K562 (cell line): Measurements from ENCODE around the gene SLC35E3. TPM values are rescaled to one million over a fixed set of nuclear protein-coding genes. Genes with fewer than 3 reads are reported as not detected.

Experiments
- BHLHE40 ChIP-seq: IDR thresholded peaks from 2 replicates; pipeline ENCODE4 v1.6.1; 2011; ENCODE audit warnings: low read length, improper control_type of control experiment
- BRD9 ChIP-seq: fragments of 450-650 bp; IDR thresholded peaks from 2 replicates; pipeline ENCODE4 v1.6.1; 2018; ENCODE audit warnings: low read depth; ENCODE audit not compliant: partially characterized antibody
- CREM ChIP-seq: IDR thresholded peaks from 2 replicates; pipeline ENCODE4 v1.6.1; 2014; ENCODE audit warnings: antibody characterized with exemption, low read depth
- FOXO4 ChIP-seq: fragments of 450-650 bp; formaldehyde crosslinking; IDR thresholded peaks from 2 replicates; pipeline ENCODE4 v1.4.0; 2020; ENCODE audit warnings: mild to moderate bottlenecking, moderate library complexity
- ID3 ChIP-seq, 2 experiments: fragments of 250-450 bp in 1 of 2; fragments of 450-650 bp in 1 of 2; sonication (Bioruptor Pico) in 1 of 2; IDR thresholded peaks; 2 replicates each; pipeline versions ENCODE4 v1.6.1 to v1.8.0; 2016 to 2021; ENCODE audit warnings: mild to moderate bottlenecking in 2 of 2, moderate library complexity in 2 of 2, missing compliant biosample characterization in 1 of 2, missing genetic modification characterization in 1 of 2
- POLR3A ChIP-seq: IDR thresholded peaks from 2 replicates; pipeline ENCODE4 v1.6.1; 2011; ENCODE audit warnings: borderline replicate concordance, mild to moderate bottlenecking, moderate library complexity; ENCODE audit not compliant: insufficient read length, insufficient read depth; ENCODE audit errors: extremely low read depth
- RBFOX2 ChIP-seq: fragments of 200-400 bp; formaldehyde crosslinking; IDR thresholded peaks from 2 replicates; pipeline ENCODE4 v1.6.1; 2017; ENCODE audit warnings: low read depth, mild to moderate bottlenecking, low read length, moderate library complexity
- RCOR1 ChIP-seq, 2 experiments: IDR thresholded peaks; 2 replicates each; pipeline ENCODE4 v1.6.1; 2012; ENCODE audit warnings: low read depth in 2 of 2, low read length in 2 of 2, borderline replicate concordance in 1 of 2, improper control_type of control experiment in 1 of 2
- RNF2 ChIP-seq: sonication (generic); IDR thresholded peaks from 2 replicates; pipeline ENCODE4 v1.6.1; 2016
- SMAD2 ChIP-seq: fragments of 150-350 bp; IDR thresholded peaks from 2 replicates; pipeline ENCODE4 v1.6.1; 2014; ENCODE audit warnings: low read depth, mild to moderate bottlenecking, low read length
- SUPT5H ChIP-seq: fragments of 450-650 bp; IDR thresholded peaks from 2 replicates; pipeline ENCODE4 v1.6.1; 2016
- TARDBP ChIP-seq: fragments of 450-650 bp; IDR thresholded peaks from 2 replicates; pipeline ENCODE4 v1.6.1; 2016
- YY1 ChIP-seq, 3 experiments: IDR thresholded peaks; 2 replicates each; pipeline ENCODE4 v1.6.1; 2011; ENCODE audit warnings: low read length in 2 of 3, mild to moderate bottlenecking in 2 of 3, moderate library complexity in 2 of 3, borderline replicate concordance in 1 of 3, control low read depth in 1 of 3, low read depth in 1 of 3; ENCODE audit not compliant: insufficient read depth in 3 of 3, insufficient replicate concordance in 2 of 3, control insufficient read depth in 1 of 3, insufficient read length in 1 of 3; ENCODE audit errors: extremely low read depth in 1 of 3
- ZNF239 ChIP-seq: fragments of 250-450 bp; sonication (Bioruptor Pico); IDR thresholded peaks from 2 replicates; pipeline ENCODE4 v1.4.0; 2020; ENCODE audit warnings: mild to moderate bottlenecking
- ZNF407 ChIP-seq: fragments of 450-650 bp; IDR thresholded peaks from 2 replicates; pipeline ENCODE4 v1.6.1; 2016; ENCODE audit warnings: low read depth
- ZNF511 ChIP-seq: sonication (generic); formaldehyde crosslinking; IDR thresholded peaks from 2 replicates; pipeline ENCODE4 v1.8.0; 2022; ENCODE audit warnings: mild to moderate bottlenecking, missing genetic modification reagents
- polyA plus RNA-seq, 8 experiments: library from polyadenylated mRNA; depleted of rRNA in 4 of 8; stranded (reverse) in 5 of 8; unstranded in 3 of 8; fragments of >200 nt; fragmentation: Nextera tagmentation in 2 of 8; fragmentation: Illumina TruSeq in 1 of 8; extraction: Ambion mirVana in 2 of 8; extraction: Trizol in 1 of 8; gene quantifications; 2 replicates each; pipeline versions ENCODE4 v1.2.1 to v1.2.3, GENCODE V29; 2011 to 2014; ENCODE audit warnings: inconsistent platforms in 1 of 8, missing spikeins in 1 of 8
- total RNA-seq, 7 experiments: library from RNA; depleted of rRNA in 6 of 7; stranded (reverse); fragments of >200 nt in 6 of 7; fragmentation: Illumina TruSeq in 2 of 7; extraction: Trizol in 2 of 7; gene quantifications; 2 replicates each; pipeline versions ENCODE4 v1.2.1 to v1.2.3, GENCODE V29; 2011 to 2021; ENCODE audit warnings: low replicate concordance in 1 of 7

The SLC35E3 gene
- total and polyA plus RNA-seq, 9 of the 15 experiments (the other 6 are each of a cell fraction or from before 2014, with no cell fraction given) = 1.2 to 5.9 (median 3.8) TPM

- TF ChIP-seq ZNF511 (CRISPR knock-in tag) (no peak), RNF2 (no peak), RCOR1 (IDR thresholded peaks at IDR 0.05; ENCODE audit: borderline replicate concordance in 1 of 2, low read depth in 2 of 2, low read length in 2 of 2) (0 out of 4 replicates have a peak, but pooled peaks of 1 of the 2 experiments have one; percentile 18), TARDBP (no peak), BRD9 (no peak), SUPT5H (peak; percentile 4; the same call in 1 of the 2 replicates), ZNF407 (no peak), POLR3A (no peak), YY1 (IDR thresholded peaks at IDR 0.05; ENCODE audit: borderline replicate concordance in 1 of 3, control insufficient read depth in 1 of 3, extremely low read depth in 1 of 3, insufficient read depth in 3 of 3, insufficient read length in 1 of 3, insufficient replicate concordance in 2 of 3, low read depth in 1 of 3, low read length in 2 of 3) (no peak), ID3 (CRISPR knock-in tag; IDR thresholded peaks at IDR 0.05) (no peak), ID3 (tag; IDR thresholded peaks at IDR 0.05) (0 out of 2 replicates have a peak, but pooled peaks have one; percentile 8), SMAD2 (no peak), CREM (peak; percentile 56), RBFOX2 (peak; percentile 88), BHLHE40 (no peak), FOXO4 (CRISPR knock-in tag) (no peak), ZNF239 (CRISPR knock-in tag) (no peak)
Measured at GRCh38 chr12:68808388-68809189, 62.6 kb downstream of the SLC35E3 start (continued).
